Measurements from ENCODE around the gene TSC2. TPM values are rescaled to one million over a fixed set of nuclear protein-coding genes. Genes with fewer than 3 reads are reported as not detected.

TSC2 gene
- 42.8 and 57.2 TPM in 2 replicates for total RNA-seq (2014; rRNA removed; shearing (Covaris generic))
- total RNA-seq (2022) = 152 and 160 TPM in 2 replicates
- percentile 47 among the genes with signal in this experiment for Bru-seq, nascent RNA
- BruChase-seq, experiment 1, labeled RNA remaining after a 6-hour chase = percentile 68 among the genes with signal in this experiment
- BruChase-seq, experiment 2, labeled RNA remaining after a 2-hour chase = percentile 62 among the genes with signal in this experiment
- long read RNA-seq, full-length matches to known transcripts = 32 of 95 reads
- long read RNA-seq, partial matches to known transcripts = 34 of 95 reads
- long read RNA-seq, other reads (novel, unspliced or antisense) = 29 of 95 reads

GRCh38 chr16:2047330-2048115, at the start of gene TSC2, which contains the start of gene NTHL1:
Gene TSC2, plus strand, starts transcription at chr16:2047985. Its CDS starts 631 bp downstream, at chr16:2048616.
Gene NTHL1, minus strand, starts transcription at chr16:2047834. Its CDS starts 11 bp downstream, at chr16:2047823.
- no TSS peak for BruUV-seq (replicated peaks)
- H3K4me2 ChIP-seq (ENCODE audit: low read length) = peak within 1 kb of the TSS; percentile 97
- H3K79me2 ChIP-seq (ENCODE audit: insufficient read depth, low read depth, low read length) = peaks cover 12% of the 10 kb centered on the region; the same call in 1 of the 2 replicates
- H3K36me3 ChIP-seq (ENCODE audit: insufficient read depth, low read length) = peaks cover 27% of the 10 kb centered on the region; the same call in 1 of the 2 replicates
- peaks cover 20% of the 10 kb centered on the region for H3K4me1 ChIP-seq (ENCODE audit: insufficient read depth, low read length, poor library complexity, severe bottlenecking)
- DNase-seq (ENCODE audit: low spot score) = peak; percentile 97
- intact Hi-C loops (cut with micrococcal nuclease; ENCODE audit: unreplicated experiment) = loop anchor here (2.0 kb wide), 1 partner anchor 25 kb away; no protein-coding TSS in a partner anchor
- TF ChIP-seq, protein P1, sequence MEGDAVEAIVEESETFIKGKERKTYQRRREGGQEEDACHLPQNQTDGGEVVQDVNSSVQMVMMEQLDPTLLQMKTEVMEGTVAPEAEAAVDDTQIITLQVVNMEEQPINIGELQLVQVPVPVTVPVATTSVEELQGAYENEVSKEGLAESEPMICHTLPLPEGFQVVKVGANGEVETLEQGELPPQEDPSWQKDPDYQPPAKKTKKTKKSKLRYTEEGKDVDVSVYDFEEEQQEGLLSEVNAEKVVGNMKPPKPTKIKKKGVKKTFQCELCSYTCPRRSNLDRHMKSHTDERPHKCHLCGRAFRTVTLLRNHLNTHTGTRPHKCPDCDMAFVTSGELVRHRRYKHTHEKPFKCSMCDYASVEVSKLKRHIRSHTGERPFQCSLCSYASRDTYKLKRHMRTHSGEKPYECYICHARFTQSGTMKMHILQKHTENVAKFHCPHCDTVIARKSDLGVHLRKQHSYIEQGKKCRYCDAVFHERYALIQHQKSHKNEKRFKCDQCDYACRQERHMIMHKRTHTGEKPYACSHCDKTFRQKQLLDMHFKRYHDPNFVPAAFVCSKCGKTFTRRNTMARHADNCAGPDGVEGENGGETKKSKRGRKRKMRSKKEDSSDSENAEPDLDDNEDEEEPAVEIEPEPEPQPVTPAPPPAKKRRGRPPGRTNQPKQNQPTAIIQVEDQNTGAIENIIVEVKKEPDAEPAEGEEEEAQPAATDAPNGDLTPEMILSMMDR (conservative IDR thresholded peaks at IDR 0.05; ENCODE audit: low read length) = peak; percentile 54
- TF ChIP-seq EZH2phosphoT487 (IDR thresholded peaks at IDR 0.05; ENCODE audit: borderline replicate concordance, low read depth, low read length) = no peak
- POLR2A ChIA-PET = interaction anchor here (1.0 to 1.4 kb wide), 2 partner anchors 55 to 107 kb away, joined by 3 to 4 read pairs; no protein-coding TSS in a partner anchor
- H4K20me1 ChIP-seq (ENCODE audit: insufficient read depth, low read length) = no peaks in the 10 kb centered on the region; the same call in 1 of the 2 replicates
- no peaks in the 10 kb centered on the region for H3K9me3 ChIP-seq (ENCODE audit: low read length)
- H3K9me2 ChIP-seq (ENCODE audit: insufficient read depth, low read length) = no peaks in the 10 kb centered on the region
- CTCF ChIA-PET (ENCODE audit: unreplicated experiment) = no interaction called here
- H3K4me3 ChIP-seq (ENCODE audit: low read depth, low read length, poor library complexity, severe bottlenecking) = peak within 1 kb of the TSS; percentile 99
- peak within 1 kb of the TSS; percentile 32 for H3K27ac ChIP-seq (ENCODE audit: low read depth, low read length, poor library complexity, severe bottlenecking)
- H2AFZ ChIP-seq (ENCODE audit: low read length) = peak within 1 kb of the TSS; percentile 79

DNA sequence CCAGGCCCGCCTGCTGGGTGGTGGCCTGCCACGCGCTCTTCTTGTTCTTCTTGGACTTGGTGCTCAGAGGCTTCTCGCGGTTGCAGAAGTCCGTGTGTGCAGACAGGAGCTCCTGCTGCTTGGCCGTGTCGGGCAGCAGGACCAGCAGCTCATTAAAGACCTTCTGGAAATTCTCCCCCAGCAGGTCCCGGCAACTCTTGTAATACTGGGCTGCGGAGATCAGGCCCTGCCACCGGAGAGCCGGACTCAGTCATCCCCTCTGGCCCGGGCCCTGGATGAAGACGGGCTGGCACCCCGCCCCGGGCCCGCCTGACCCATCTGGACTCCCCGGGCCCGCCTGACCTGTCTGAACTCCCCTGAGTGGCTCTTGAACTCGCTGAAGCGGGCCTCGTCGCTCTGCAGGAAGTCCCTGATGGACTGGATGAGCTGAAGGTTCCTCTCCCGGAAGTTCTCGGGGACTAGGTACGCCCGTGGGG, 49.4 kb upstream of the TSC2 start:
- no peak for DNase-seq (ENCODE audit: low spot score)
- Histone ChIP-seq H3K4me3 (ENCODE audit: low read depth, low read length, poor library complexity, severe bottlenecking) (no peak overlapping the region), H4K20me1 (ENCODE audit: insufficient read depth, low read length) (no peaks in the 10 kb centered on the region; the same call in 1 of the 2 replicates), H3K36me3 (ENCODE audit: insufficient read depth, low read length) (peaks cover 80% of the 10 kb centered on the region), H2AFZ (ENCODE audit: low read length) (no peak overlapping the region), H3K9me2 (ENCODE audit: insufficient read depth, low read length) (no peaks in the 10 kb centered on the region), H3K9me3 (ENCODE audit: low read length) (no peaks in the 10 kb centered on the region), H3K79me2 (ENCODE audit: insufficient read depth, low read depth, low read length) (no peaks in the 10 kb centered on the region; the same call in 1 of the 2 replicates), H3K27ac (ENCODE audit: low read depth, low read length, poor library complexity, severe bottlenecking) (no peak overlapping the region), H3K4me1 (ENCODE audit: insufficient read depth, low read length, poor library complexity, severe bottlenecking) (peaks cover 8% of the 10 kb centered on the region), H3K4me2 (ENCODE audit: low read length) (no peak overlapping the region)
- ChIA-PET POLR2A (no interaction called here), CTCF (ENCODE audit: unreplicated experiment) (no interaction called here)
- TF ChIP-seq, protein P1 (conservative IDR thresholded peaks at IDR 0.05; ENCODE audit: low read length) = no peak
- TF ChIP-seq EZH2phosphoT487 (IDR thresholded peaks at IDR 0.05; ENCODE audit: borderline replicate concordance, low read depth, low read length) = no peak
- no TSS peak for BruUV-seq (replicated peaks)
- intact Hi-C loops (cut with micrococcal nuclease; ENCODE audit: unreplicated experiment) = no loop called here
